HepG2 (cell line): ENCODE data around the gene MYO7A. TPM values are rescaled to one million over a fixed set of nuclear protein-coding genes. Genes with fewer than 3 reads are reported as not detected.

Experiments used
- ATAC-seq: fragments of 200-7000 bp; cut with Tn5 transposase; 3 replicates; pipeline ENCODE4 v1.9.1; 2020; ENCODE audit warnings: mild to moderate bottlenecking, moderate library complexity
- BruUV-seq: library from RNA; stranded (reverse); fragments of 400-500 nt; replicated peaks from 2 replicates; lab custom pipeline; 2021; lab: Mats Ljungman, UMichigan
- CTCF ChIA-PET: fragments of 300-600 bp; formaldehyde crosslinking; extraction: SDS; loops from one replicate; lab custom pipeline; 2021; ENCODE audit warnings: low total read pairs, inconsistent platforms, low intra/inter-chr PET ratio; lab: Yijun Ruan, JAX
- POLR2A ChIA-PET: fragments of 350-600 bp; sonication (Branson Sonifier 250); formaldehyde crosslinking; loops from one replicate; lab custom pipeline; 2020; ENCODE audit warnings: antibody characterized with exemption, inconsistent platforms; lab: Yijun Ruan, JAX
- DNase-seq: peaks from one replicate; pipeline ENCODE4 v3.0.0-alpha.2; 2015; ENCODE audit warnings: low spot score
- FAIRE-seq: peaks from 3 replicates; lab custom pipeline; 2011; peaks lifted over from hg19 to GRCh38; lab: Jason Lieb, UNC
- H2AFZ ChIP-seq: one replicate; pipeline ENCODE4 v1.6.1; 2011; ENCODE audit warnings: low read length, inconsistent platforms
- H3K27ac ChIP-seq: fragments of 300-600 bp; 3 replicates; pipeline ENCODE4 v1.8.0; 2011; ENCODE audit warnings: mixed run types, mild to moderate bottlenecking, mixed read lengths, low read length, inconsistent platforms; ENCODE audit not compliant: insufficient read depth; ENCODE audit errors: extremely low read length
- H3K27me3 ChIP-seq, 2 experiments: fragments of 200-600 bp in 1 of 2; 2 replicates in 1 of 2; 3 replicates in 1 of 2; pipeline versions ENCODE4 v1.6.0 to v1.8.0; 2011; ENCODE audit warnings: low read length in 2 of 2, mild to moderate bottlenecking in 2 of 2, moderate library complexity in 2 of 2, inconsistent platforms in 1 of 2; ENCODE audit not compliant: insufficient read depth in 2 of 2, control insufficient read depth in 1 of 2
- H3K36me3 ChIP-seq, 2 experiments: fragments of 200-600 bp in 1 of 2; replicated peaks in 1 of 2; 2 replicates in 1 of 2; 3 replicates in 1 of 2; pipeline versions ENCODE4 v1.5.1 to v1.8.0; 2011; ENCODE audit warnings: low read length in 2 of 2, inconsistent platforms in 1 of 2; ENCODE audit not compliant: insufficient read depth in 2 of 2, control insufficient read depth in 1 of 2
- H3K4me1 ChIP-seq: 2 replicates; pipeline ENCODE4 v1.5.1; 2012; ENCODE audit warnings: low read length, inconsistent platforms; ENCODE audit not compliant: insufficient read depth
- H3K4me2 ChIP-seq: 2 replicates; pipeline ENCODE4 v1.6.0; 2011; ENCODE audit warnings: low read depth, low read length, inconsistent platforms
- H3K4me3 ChIP-seq, 3 experiments: fragments of 200-600 bp in 1 of 3; sonication (generic), shearing (Covaris generic) in 1 of 3; replicated peaks in 1 of 3; 2 replicates each; pipeline ENCODE4 v1.5.1; 2011 to 2016; ENCODE audit warnings: low read length in 3 of 3, inconsistent platforms in 2 of 3, low read depth in 2 of 3, mild to moderate bottlenecking in 2 of 3, control low read depth in 1 of 3, mixed read lengths in 1 of 3; ENCODE audit not compliant: insufficient read depth in 1 of 3
- H3K79me2 ChIP-seq: one replicate; pipeline ENCODE4 v1.6.1; 2011; ENCODE audit warnings: low read length, inconsistent platforms; ENCODE audit not compliant: insufficient read depth
- H3K9ac ChIP-seq: 2 replicates; pipeline ENCODE4 v1.6.0; 2011; ENCODE audit warnings: mild to moderate bottlenecking, low read depth, low read length, inconsistent platforms; ENCODE audit not compliant: insufficient read depth
- H3K9me3 ChIP-seq: 2 replicates; pipeline ENCODE4 v1.5.1; 2012; ENCODE audit warnings: mild to moderate bottlenecking, low read length
- H4K20me1 ChIP-seq: 2 replicates; pipeline ENCODE4 v1.6.0; 2011; ENCODE audit warnings: inconsistent platforms, mild to moderate bottlenecking, low read length, moderate library complexity; ENCODE audit not compliant: insufficient read depth
- HMG20A ChIP-seq: IDR thresholded peaks from 2 replicates; pipeline ENCODE4 v1.6.1; 2016; ENCODE audit warnings: borderline replicate concordance
- KDM6A ChIP-seq: IDR thresholded peaks from 2 replicates; pipeline ENCODE4 v1.6.1; 2016; ENCODE audit warnings: low read depth
- MATR3 ChIP-seq: sonication (generic); formaldehyde crosslinking; IDR thresholded peaks from 2 replicates; pipeline ENCODE4 v1.4.0; 2020; ENCODE audit warnings: missing genetic modification reagents
- NFRKB ChIP-seq: fragments of 450-650 bp; IDR thresholded peaks from 2 replicates; pipeline ENCODE4 v1.6.1; 2017
- RXRB ChIP-seq: IDR thresholded peaks from 2 replicates; pipeline ENCODE4 v1.6.1; 2016; ENCODE audit warnings: borderline replicate concordance, missing genetic modification reagents, missing compliant biosample characterization
- SAP130 ChIP-seq: IDR thresholded peaks from 2 replicates; pipeline ENCODE4 v1.6.1; 2016; ENCODE audit warnings: low read depth
- ZKSCAN5 ChIP-seq: sonication (generic); formaldehyde crosslinking; IDR thresholded peaks from 2 replicates; pipeline ENCODE4 v1.5.1; 2020; ENCODE audit warnings: mild to moderate bottlenecking, missing genetic modification reagents
- ZKSCAN8 ChIP-seq: IDR thresholded peaks from 2 replicates; pipeline ENCODE4 v1.6.1; 2016; ENCODE audit warnings: borderline replicate concordance, missing genetic modification reagents, missing compliant biosample characterization
- ZMAT3 ChIP-seq: sonication (generic); formaldehyde crosslinking; conservative IDR thresholded peaks from 2 replicates; pipeline ENCODE4 v1.7.0; 2021; ENCODE audit warnings: missing genetic modification reagents
- ZNF235 ChIP-seq: sonication (generic); formaldehyde crosslinking; IDR thresholded peaks from 2 replicates; pipeline ENCODE4 v1.8.1; 2023; ENCODE audit warnings: mild to moderate bottlenecking, missing genetic modification reagents, borderline replicate concordance
- ZNF660 ChIP-seq: sonication (generic); formaldehyde crosslinking; IDR thresholded peaks from 2 replicates; pipeline ENCODE4 v1.5.1; 2020; ENCODE audit warnings: mild to moderate bottlenecking, low read depth, missing genetic modification reagents, borderline replicate concordance
- ZNF883 ChIP-seq: sonication (generic); formaldehyde crosslinking; IDR thresholded peaks from 2 replicates; pipeline ENCODE4 v1.5.1; 2020; ENCODE audit warnings: mild to moderate bottlenecking, missing genetic modification reagents; ENCODE audit errors: not compliant biosample characterization
- WGBS: methylation state at CpG from one replicate; pipeline ENCODE4 v1.1.6; 2017; ENCODE audit warnings: low lambda C conversion rate; 5-methylcytosine and 5-hydroxymethylcytosine counted together
- in situ Hi-C: cut with HindIII; loops from 2 replicates; pipeline ENCODE4 v1.10.0; 2017; ENCODE audit warnings: low pct_unique_long_range_greater_than_20kb; ENCODE audit not compliant: extremely low pct_ligation_motif_present
- intact Hi-C: fragments of 100-400 bp; cut with micrococcal nuclease; formaldehyde crosslinking; loops from one replicate; pipeline ENCODE4 v1.10.0; 2022; ENCODE audit not compliant: unreplicated experiment
- polyA plus RNA-seq, 8 experiments: library from polyadenylated mRNA; depleted of rRNA in 3 of 8; stranded (reverse) in 7 of 8; unstranded in 1 of 8; fragments of >200 nt; fragmentation: Illumina TruSeq in 4 of 8; extraction: Trizol in 4 of 8; gene quantifications; 2 replicates each; pipeline versions ENCODE4 v1.2.1 to v1.2.3, GENCODE V29; 2011 to 2016; ENCODE audit warnings: low read depth in 4 of 8, missing spikeins in 1 of 8, mixed read lengths in 1 of 8; ENCODE audit not compliant: insufficient read depth in 1 of 8
- total RNA-seq, 5 experiments: library from RNA; depleted of rRNA; stranded (reverse); fragments of >200 nt; fragmentation: Illumina TruSeq; extraction: Trizol; gene quantifications; 2 replicates each; pipeline ENCODE4 v1.2.3, GENCODE V29; 2016; ENCODE audit warnings: low read depth in 1 of 5
- TF ChIP-seq, protein P1 (sequence below): sonication (generic); formaldehyde crosslinking; IDR thresholded peaks from 2 replicates; pipeline ENCODE4 v1.4.0; 2020; ENCODE audit warnings: mild to moderate bottlenecking, low read depth, missing genetic modification reagents
- TF ChIP-seq, protein P2 (sequence below): sonication (generic); formaldehyde crosslinking; IDR thresholded peaks from 2 replicates; pipeline ENCODE4 v1.4.0; 2020; ENCODE audit warnings: mild to moderate bottlenecking, low read depth, missing genetic modification reagents

Gene MYO7A
- total and polyA plus RNA-seq, 2 of the 13 experiments (the other 11 are each of a cell fraction or from before 2014, with no cell fraction given) = 7.5 to 10.0 TPM

GRCh38 chr11:77154381-77155081, 26.5 kb downstream of the MYO7A start:
- H3K27me3 ChIP-seq = no peaks in the 10 kb centered on the region
- 85% methylated on average over 7 of the region's 10 CpGs for WGBS
- intact Hi-C loops = no loop called here
- FAIRE-seq = no peak
- H3K79me2 ChIP-seq = no peaks in the 10 kb centered on the region
- no peaks in the 10 kb centered on the region for H4K20me1 ChIP-seq
- no peak overlapping the region for H3K4me2 ChIP-seq
- H3K36me3 ChIP-seq = no peaks in the 10 kb centered on the region
- TF ChIP-seq ZNF883 (CRISPR knock-in tag) (no peak), ZNF235 (no peak), KDM6A (CRISPR knock-in tag) (no peak), ZMAT3 (CRISPR knock-in tag) (no peak), NFRKB (no peak)
- TF ChIP-seq, protein P1, sequence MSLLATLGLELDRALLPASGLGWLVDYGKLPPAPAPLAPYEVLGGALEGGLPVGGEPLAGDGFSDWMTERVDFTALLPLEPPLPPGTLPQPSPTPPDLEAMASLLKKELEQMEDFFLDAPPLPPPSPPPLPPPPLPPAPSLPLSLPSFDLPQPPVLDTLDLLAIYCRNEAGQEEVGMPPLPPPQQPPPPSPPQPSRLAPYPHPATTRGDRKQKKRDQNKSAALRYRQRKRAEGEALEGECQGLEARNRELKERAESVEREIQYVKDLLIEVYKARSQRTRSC (CRISPR knock-in tag) = no peak
- no peak overlapping the region for H3K4me3 ChIP-seq
- no peak for DNase-seq
- no peak overlapping the region for H2AFZ ChIP-seq
- POLR2A ChIA-PET = no interaction called here
- no peak overlapping the region for H3K9ac ChIP-seq
- no peak for ATAC-seq
- H3K9me3 ChIP-seq = no peaks in the 10 kb centered on the region
- CTCF ChIA-PET = no interaction called here
- no TSS peak for BruUV-seq
- in situ Hi-C loops = no loop called here
- H3K4me1 ChIP-seq = peaks cover 20% of the 10 kb centered on the region
- no peak overlapping the region for H3K27ac ChIP-seq

- no peak overlapping the region for H3K9ac ChIP-seq
- in situ Hi-C loops (no loop called here), intact Hi-C loops (no loop called here)
- no peaks in the 10 kb centered on the region for H3K79me2 ChIP-seq
- CTCF ChIA-PET = no interaction called here
- no peak overlapping the region for H3K4me2 ChIP-seq
- H3K4me1 ChIP-seq = peaks cover 20% of the 10 kb centered on the region
- ATAC-seq = no peak
- H3K36me3 ChIP-seq = no peaks in the 10 kb centered on the region
- H2AFZ ChIP-seq = no peak overlapping the region
- no peaks in the 10 kb centered on the region for H3K27me3 ChIP-seq
- H3K27ac ChIP-seq = no peak overlapping the region
- WGBS = 97% methylated on average over 3 of the region's 4 CpGs
- FAIRE-seq = no peak
- no peak overlapping the region for H3K4me3 ChIP-seq
- no peak for DNase-seq
- H3K9me3 ChIP-seq = no peaks in the 10 kb centered on the region
- BruUV-seq = no TSS peak
- POLR2A ChIA-PET = no interaction called here
- H4K20me1 ChIP-seq = no peaks in the 10 kb centered on the region
- TF ChIP-seq ZNF660 (CRISPR knock-in tag) = no peak
- TF ChIP-seq, protein P2, sequence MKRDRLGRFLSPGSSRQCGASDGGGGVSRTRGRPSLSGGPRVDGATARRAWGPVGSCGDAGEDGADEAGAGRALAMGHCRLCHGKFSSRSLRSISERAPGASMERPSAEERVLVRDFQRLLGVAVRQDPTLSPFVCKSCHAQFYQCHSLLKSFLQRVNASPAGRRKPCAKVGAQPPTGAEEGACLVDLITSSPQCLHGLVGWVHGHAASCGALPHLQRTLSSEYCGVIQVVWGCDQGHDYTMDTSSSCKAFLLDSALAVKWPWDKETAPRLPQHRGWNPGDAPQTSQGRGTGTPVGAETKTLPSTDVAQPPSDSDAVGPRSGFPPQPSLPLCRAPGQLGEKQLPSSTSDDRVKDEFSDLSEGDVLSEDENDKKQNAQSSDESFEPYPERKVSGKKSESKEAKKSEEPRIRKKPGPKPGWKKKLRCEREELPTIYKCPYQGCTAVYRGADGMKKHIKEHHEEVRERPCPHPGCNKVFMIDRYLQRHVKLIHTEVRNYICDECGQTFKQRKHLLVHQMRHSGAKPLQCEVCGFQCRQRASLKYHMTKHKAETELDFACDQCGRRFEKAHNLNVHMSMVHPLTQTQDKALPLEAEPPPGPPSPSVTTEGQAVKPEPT (CRISPR knock-in tag) = no peak
- no peak for TF ChIP-seq ZKSCAN5 (CRISPR knock-in tag)
- no peak for TF ChIP-seq HMG20A (CRISPR knock-in tag)
- no peak for TF ChIP-seq MATR3 (CRISPR knock-in tag)
- TF ChIP-seq RXRB (CRISPR knock-in tag) = no peak
- TF ChIP-seq ZKSCAN8 = no peak
- no peak for TF ChIP-seq SAP130 (CRISPR knock-in tag)
Measured at GRCh38 chr11:77155082-77155475, 27.0 kb downstream of the MYO7A start.
